Right lobe of liver (tissue), 6 donors: ENCODE results near the gene SUN1. TPM values are rescaled to one million over a fixed set of nuclear protein-coding genes. Genes with fewer than 3 reads are reported as not detected.

Experiments used
- ATAC-seq, 4 donors: fragments of 200-7000 bp; cut with Tn5 transposase; one replicate each; pipeline ENCODE4 v1.9.1; 2020; ENCODE audit warnings: mild to moderate bottlenecking in 4 of 4, moderate library complexity in 4 of 4
- DNase-seq, 3 donors: peaks; one replicate each; pipeline ENCODE4 v3.0.0-alpha.2; 2020
- H3K27ac ChIP-seq, 3 donors: fragments of 200-600 bp; one replicate each; pipeline ENCODE4 v1.8.0; 2022
- H3K27me3 ChIP-seq, 2 donors: fragments of 200-600 bp; one replicate each; pipeline ENCODE4 v1.8.0; 2022
- H3K36me3 ChIP-seq, 4 donors: fragments of 200-600 bp; sonication (generic) in 1 of 4; one replicate each; pipeline versions ENCODE4 v1.5.1 to v1.8.0; 2017 to 2022; ENCODE audit warnings: control low read depth in 1 of 4
- H3K4me1 ChIP-seq, 4 donors: fragments of 200-600 bp; sonication (generic) in 1 of 4; one replicate each; pipeline versions ENCODE4 v1.5.1 to v1.8.0; 2017 to 2022; ENCODE audit warnings: control low read depth in 1 of 4
- H3K4me3 ChIP-seq, 3 donors: fragments of 200-600 bp; one replicate each; pipeline ENCODE4 v1.8.0; 2022
- H3K9me3 ChIP-seq, 4 donors: fragments of 200-600 bp; sonication (generic) in 1 of 4; one replicate each; pipeline versions ENCODE4 v1.5.1 to v1.8.0; 2017 to 2022; ENCODE audit warnings: control low read depth in 1 of 4
- CTCF ChIP-seq, 4 donors: fragments of 200-600 bp in 3 of 4; fragments of 450-650 bp in 1 of 4; IDR thresholded peaks; one replicate each; pipeline versions ENCODE4 v1.5.1 to v1.8.0; 2016 to 2022; ENCODE audit warnings: antibody characterized with exemption in 4 of 4, mild to moderate bottlenecking in 2 of 4
- POLR2A ChIP-seq: fragments of 450-650 bp; IDR thresholded peaks from one replicate; pipeline ENCODE4 v1.6.1; 2017; ENCODE audit warnings: antibody characterized with exemption, mild to moderate bottlenecking
- WGBS: methylation state at CpG from one replicate; pipeline ENCODE4 v1.1.6; 2018; ENCODE audit warnings: low coverage, low lambda C conversion rate; ENCODE audit not compliant: insufficient coverage; ENCODE audit errors: missing lambda C conversion rate; 5-methylcytosine and 5-hydroxymethylcytosine counted together
- intact Hi-C, 2 donors: fragments of 100-400 bp; cut with DNase I; formaldehyde crosslinking; loops; one replicate each; pipeline versions ENCODE4 v1.11.2 to v1.14.1; 2022
- total RNA-seq, 6 experiments: library from RNA; depleted of rRNA in 2 of 6; stranded (reverse); fragments of >200 nt in 2 of 6; fragmentation: NEBNext Ultra II Directional in 3 of 6; extraction: Animal tissue kit (Norgen Biotek cat#: 25700) in 3 of 6; gene quantifications; one replicate each; pipeline versions ENCODE4 v1.1.0 to v1.2.4, GENCODE V29; 2016 to 2023
- donor health status: DM: no; HTN: yes; CAD: no.
- donor health status: DM: no; HTN: no; CAD: no.
- donor health status: DM: no; HTN: no; CAD: no.
- donor health status: DM: no; HTN: yes; CAD: no.
- donor health status: DM: no; HTN: yes; CAD: no.

The SUN1 gene
- total RNA-seq, 6 experiments from 2014 or later, result 33.4 to 54.0 (median 48.7) TPM

- no peak for TF ChIP-seq CTCF (IDR thresholded peaks at IDR 0.05)
- no peak for TF ChIP-seq POLR2A
- H3K4me3 ChIP-seq, result no peak overlapping the region
- H3K9me3 ChIP-seq, result no peaks in the 10 kb centered on the region
- peak overlapping the region in 1 of 3 donors; percentile 78 for H3K27ac ChIP-seq
- peaks cover 0 to 43% (median 8%) of the 10 kb centered on the region in 4 donors for H3K4me1 ChIP-seq
- DNase-seq, result no peak
- ATAC-seq, result no peak
- 92% methylated on average over 13 of the region's 18 CpGs for WGBS
- intact Hi-C loops, result loop anchor here in 1 of 2 donors (10.0 kb wide), 1 partner anchor 565 kb away; no protein-coding TSS in a partner anchor
- peaks cover 0 to 56% (median 26%) of the 10 kb centered on the region in 4 donors for H3K36me3 ChIP-seq
- H3K27me3 ChIP-seq, result no peaks in the 10 kb centered on the region
Measured at GRCh38 chr7:889391-889790, 57.1 kb downstream of the SUN1 start.

GRCh38 chr7:890868-891267 is 58.6 kb downstream of the SUN1 start:
- 100% methylated on average over 2 of the region's 15 CpGs for WGBS
- no peak overlapping the region for H3K27ac ChIP-seq
- DNase-seq (no peak), ATAC-seq (no peak)
- H3K4me1 ChIP-seq, result peaks cover 0 to 30% (median 8%) of the 10 kb centered on the region in 4 donors
- no peaks in the 10 kb centered on the region for H3K9me3 ChIP-seq
- H3K36me3 ChIP-seq, result peaks cover 0 to 60% (median 32%) of the 10 kb centered on the region in 4 donors
- H3K4me3 ChIP-seq, result no peak overlapping the region
- TF ChIP-seq CTCF (IDR thresholded peaks at IDR 0.05) (no peak), POLR2A (no peak)
- no peaks in the 10 kb centered on the region for H3K27me3 ChIP-seq
- intact Hi-C loops, result no loop called here

GRCh38 chr7:891291-891690 is 59.0 kb downstream of the SUN1 start:
- no peak for DNase-seq
- Histone ChIP-seq H3K36me3 (peaks cover 0 to 62% (median 33%) of the 10 kb centered on the region in 4 donors), H3K9me3 (no peaks in the 10 kb centered on the region), H3K4me3 (no peak overlapping the region), H3K27ac (no peak overlapping the region), H3K4me1 (peaks cover 0 to 25% (median 8%) of the 10 kb centered on the region in 4 donors), H3K27me3 (no peaks in the 10 kb centered on the region)
- ATAC-seq, result no peak
- intact Hi-C loops, result no loop called here
- TF ChIP-seq CTCF (IDR thresholded peaks at IDR 0.05) (no peak), POLR2A (no peak)
- WGBS, result 97% methylated on average over 12 of the region's 29 CpGs

- Histone ChIP-seq H3K4me3 (no peak overlapping the region), H3K27me3 (no peaks in the 10 kb centered on the region), H3K36me3 (peaks cover 0 to 60% (median 35%) of the 10 kb centered on the region in 4 donors), H3K4me1 (peaks cover 0 to 21% (median 8%) of the 10 kb centered on the region in 4 donors), H3K27ac (no peak overlapping the region), H3K9me3 (no peaks in the 10 kb centered on the region)
- ATAC-seq (no peak), DNase-seq (no peak)
- TF ChIP-seq POLR2A, result no peak
- no peak for TF ChIP-seq CTCF (IDR thresholded peaks at IDR 0.05)
- WGBS, result 100% methylated on average over 1 of the region's 20 CpGs
- intact Hi-C loops, result no loop called here
Measured at GRCh38 chr7:891805-892204, 59.5 kb downstream of the SUN1 start.
